ENCODE measurements around the gene RBM38.

The RBM38 gene

GRCh38 chr20:57379263-57379647, 11.9 kb upstream of the RBM38 start:
- Histone ChIP-seq H3K4me1 (ENCODE audit: low read length) (peaks cover 23% of the 10 kb centered on the region), H3K9ac (ENCODE audit: low read length) (no peak overlapping the region), H3K9me3 (replicated peaks; ENCODE audit: insufficient read depth, low read length) (no peaks in the 10 kb centered on the region), H4K20me1 (ENCODE audit: insufficient read depth, low read length) (peaks cover 3% of the 10 kb centered on the region; the same call in 1 of the 2 replicates), H3F3A (ENCODE audit: insufficient read depth, low read length) (peaks cover 38% of the 10 kb centered on the region), H2AFZ (ENCODE audit: low read length) (no peak overlapping the region), H3K27me3 (replicated peaks; ENCODE audit: insufficient read depth, low read length) (no peaks in the 10 kb centered on the region), H3K4me3 (ENCODE audit: low read length) (no peak overlapping the region), H3K4me2 (ENCODE audit: low read depth, low read length) (no peak overlapping the region), H3K27ac (ENCODE audit: low read length) (no peak overlapping the region), H3K36me3 (replicated peaks; ENCODE audit: insufficient read depth, low read length) (peaks cover 4% of the 10 kb centered on the region; the same call in 1 of the 2 replicates), H3K9me2 (replicated peaks; ENCODE audit: insufficient read depth, low read length) (no peaks in the 10 kb centered on the region), H3K79me2 (ENCODE audit: low read length) (peaks cover 44% of the 10 kb centered on the region)
- no peak for DNase-seq
- TF ChIP-seq, protein P1, sequence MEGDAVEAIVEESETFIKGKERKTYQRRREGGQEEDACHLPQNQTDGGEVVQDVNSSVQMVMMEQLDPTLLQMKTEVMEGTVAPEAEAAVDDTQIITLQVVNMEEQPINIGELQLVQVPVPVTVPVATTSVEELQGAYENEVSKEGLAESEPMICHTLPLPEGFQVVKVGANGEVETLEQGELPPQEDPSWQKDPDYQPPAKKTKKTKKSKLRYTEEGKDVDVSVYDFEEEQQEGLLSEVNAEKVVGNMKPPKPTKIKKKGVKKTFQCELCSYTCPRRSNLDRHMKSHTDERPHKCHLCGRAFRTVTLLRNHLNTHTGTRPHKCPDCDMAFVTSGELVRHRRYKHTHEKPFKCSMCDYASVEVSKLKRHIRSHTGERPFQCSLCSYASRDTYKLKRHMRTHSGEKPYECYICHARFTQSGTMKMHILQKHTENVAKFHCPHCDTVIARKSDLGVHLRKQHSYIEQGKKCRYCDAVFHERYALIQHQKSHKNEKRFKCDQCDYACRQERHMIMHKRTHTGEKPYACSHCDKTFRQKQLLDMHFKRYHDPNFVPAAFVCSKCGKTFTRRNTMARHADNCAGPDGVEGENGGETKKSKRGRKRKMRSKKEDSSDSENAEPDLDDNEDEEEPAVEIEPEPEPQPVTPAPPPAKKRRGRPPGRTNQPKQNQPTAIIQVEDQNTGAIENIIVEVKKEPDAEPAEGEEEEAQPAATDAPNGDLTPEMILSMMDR (IDR thresholded peaks at IDR 0.05; ENCODE audit: low read length): no peak
- TF ChIP-seq EZH2 (optimal IDR thresholded peaks at IDR 0.05; ENCODE audit: low read depth, low read length) (no peak), EZH2phosphoT487 (IDR thresholded peaks at IDR 0.05; ENCODE audit: low read length) (no peak)

DNA sequence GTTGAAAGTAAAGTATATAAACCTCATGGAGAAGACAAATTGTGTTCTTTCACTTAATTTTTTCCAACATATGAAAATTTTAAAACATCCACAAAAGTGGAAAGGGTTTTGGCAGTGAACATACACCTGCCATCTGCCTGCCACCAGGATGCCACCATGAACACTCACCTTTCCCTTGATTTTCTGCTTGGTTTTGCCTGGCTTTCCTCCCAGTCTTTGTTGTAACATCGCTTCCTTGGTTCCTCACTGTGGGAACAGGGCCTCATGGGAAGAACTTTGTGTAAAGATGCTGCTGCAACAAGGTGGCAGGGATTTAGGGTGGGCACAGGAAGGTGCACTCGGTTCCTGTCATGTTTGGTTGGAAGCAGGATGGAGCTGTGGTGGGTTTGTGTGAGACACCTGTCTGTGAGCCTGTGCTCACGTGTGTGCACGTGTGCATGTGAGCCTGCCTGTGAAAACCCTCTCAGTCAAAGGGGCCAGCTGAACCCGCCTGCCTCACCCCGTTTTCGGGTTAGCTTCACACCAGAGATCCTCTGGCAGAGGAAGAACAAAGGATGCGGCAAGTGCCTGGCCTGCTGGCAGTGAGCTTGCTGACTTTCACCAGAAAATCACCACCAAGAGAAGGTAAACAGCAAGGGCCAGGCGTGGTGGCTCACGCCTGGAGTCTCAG, 11.0 kb upstream of the RBM38 start:
- Histone ChIP-seq H3K36me3 (replicated peaks; ENCODE audit: insufficient read depth, low read length) (peaks cover 4% of the 10 kb centered on the region; the same call in 1 of the 2 replicates), H3K9me2 (replicated peaks; ENCODE audit: insufficient read depth, low read length) (no peaks in the 10 kb centered on the region), H3K27me3 (replicated peaks; ENCODE audit: insufficient read depth, low read length) (no peaks in the 10 kb centered on the region), H3K27ac (ENCODE audit: low read length) (no peak overlapping the region), H3K9me3 (replicated peaks; ENCODE audit: insufficient read depth, low read length) (no peaks in the 10 kb centered on the region), H3F3A (ENCODE audit: insufficient read depth, low read length) (peaks cover 45% of the 10 kb centered on the region), H3K4me2 (ENCODE audit: low read depth, low read length) (no peak overlapping the region), H3K9ac (ENCODE audit: low read length) (no peak overlapping the region), H2AFZ (ENCODE audit: low read length) (no peak overlapping the region), H3K4me1 (ENCODE audit: low read length) (peaks cover 33% of the 10 kb centered on the region), H3K4me3 (ENCODE audit: low read length) (no peak overlapping the region), H4K20me1 (ENCODE audit: insufficient read depth, low read length) (peaks cover 3% of the 10 kb centered on the region; the same call in 1 of the 2 replicates), H3K79me2 (ENCODE audit: low read length) (peaks cover 42% of the 10 kb centered on the region)
- no peak for DNase-seq
- no peak for TF ChIP-seq EZH2phosphoT487 (IDR thresholded peaks at IDR 0.05; ENCODE audit: low read length)
- TF ChIP-seq EZH2 (optimal IDR thresholded peaks at IDR 0.05; ENCODE audit: low read depth, low read length): no peak
- TF ChIP-seq, protein P1 (IDR thresholded peaks at IDR 0.05; ENCODE audit: low read length): no peak

GRCh38 chr20:57381596-57382503, 9.3 kb upstream of the RBM38 start:
- Histone ChIP-seq H2AFZ (ENCODE audit: low read length) (no peak overlapping the region), H4K20me1 (ENCODE audit: insufficient read depth, low read length) (0 out of 2 replicates have a peak, but pooled peaks cover 3% of the 10 kb centered on the region), H3K4me2 (ENCODE audit: low read depth, low read length) (no peak overlapping the region), H3K79me2 (ENCODE audit: low read length) (peaks cover 33% of the 10 kb centered on the region), H3K27ac (ENCODE audit: low read length) (peak overlapping the region; percentile 80; the same call in 1 of the 2 replicates), H3K9me2 (replicated peaks; ENCODE audit: insufficient read depth, low read length) (no peaks in the 10 kb centered on the region), H3K9ac (ENCODE audit: low read length) (no peak overlapping the region), H3K36me3 (replicated peaks; ENCODE audit: insufficient read depth, low read length) (peaks cover 4% of the 10 kb centered on the region; the same call in 1 of the 2 replicates), H3F3A (ENCODE audit: insufficient read depth, low read length) (peaks cover 45% of the 10 kb centered on the region), H3K9me3 (replicated peaks; ENCODE audit: insufficient read depth, low read length) (no peaks in the 10 kb centered on the region), H3K4me3 (ENCODE audit: low read length) (no peak overlapping the region), H3K4me1 (ENCODE audit: low read length) (peaks cover 34% of the 10 kb centered on the region), H3K27me3 (replicated peaks; ENCODE audit: insufficient read depth, low read length) (no peaks in the 10 kb centered on the region)
- TF ChIP-seq EZH2 (optimal IDR thresholded peaks at IDR 0.05; ENCODE audit: low read depth, low read length): no peak
- TF ChIP-seq, protein P1 (IDR thresholded peaks at IDR 0.05; ENCODE audit: low read length): peak; percentile 94
- peak; percentile 86 for DNase-seq
